Measurements from ENCODE around the gene FLG.

GRCh38 chr1:152343006-152343405, 18.0 kb upstream of the FLG start:
- TF ChIP-seq CTCF (IDR thresholded peaks at IDR 0.05; ENCODE audit: low read length): no peak
- no peak for TF ChIP-seq EZH2 (optimal IDR thresholded peaks at IDR 0.05; ENCODE audit: low read depth, low read length)
- TF ChIP-seq EZH2phosphoT487 (IDR thresholded peaks at IDR 0.05; ENCODE audit: low read length): no peak
